ENCODE measurements around the gene FOXC2.

Gene FOXC2

GRCh38 chr16:86566601-86566965 lies at the start of gene FOXC2:
Gene FOXC2, plus strand, starts transcription at chr16:86566829. Its CDS starts 507 bp downstream, at chr16:86567336.
- Mint-ChIP-seq H3K9me3 (no peaks in the 10 kb centered on the region), H3K4me1 (peaks cover 13% of the 10 kb centered on the region), H3K4me3 (no peak within 1 kb of the TSS), H3K36me3 (ENCODE audit: low read depth) (peaks cover 2% of the 10 kb centered on the region), H3K27ac (no peak within 1 kb of the TSS), H3K27me3 (peaks cover 70% of the 10 kb centered on the region)
- ATAC-seq (no peak), DNase-seq (peak; percentile 55)

GRCh38 chr16:86517033-86517432 lies 49.6 kb upstream of the FOXC2 start:
- Mint-ChIP-seq H3K9me3 (no peaks in the 10 kb centered on the region), H3K27ac (no peak overlapping the region), H3K4me3 (no peak overlapping the region), H3K36me3 (ENCODE audit: low read depth) (no peaks in the 10 kb centered on the region), H3K4me1 (peaks cover 9% of the 10 kb centered on the region), H3K27me3 (peaks cover 69% of the 10 kb centered on the region)
- ATAC-seq (no peak), DNase-seq (no peak)

- no peak overlapping the region for H3K4me3 Mint-ChIP-seq
- peaks cover 65% of the 10 kb centered on the region for H3K27me3 Mint-ChIP-seq
- DNase-seq (peak; percentile 49), ATAC-seq (peak; percentile 52)
- H3K27ac Mint-ChIP-seq: no peak overlapping the region
- no peaks in the 10 kb centered on the region for H3K36me3 Mint-ChIP-seq (ENCODE audit: low read depth)
- H3K9me3 Mint-ChIP-seq: no peaks in the 10 kb centered on the region
- peaks cover 9% of the 10 kb centered on the region for H3K4me1 Mint-ChIP-seq
Observed at GRCh38 chr16:86517652-86518258, 48.9 kb upstream of the FOXC2 start.

GRCh38 chr16:86519007-86519648 lies 47.5 kb upstream of the FOXC2 start:
- DNase-seq: no peak
- Mint-ChIP-seq H3K36me3 (ENCODE audit: low read depth) (no peaks in the 10 kb centered on the region), H3K9me3 (no peaks in the 10 kb centered on the region), H3K27ac (no peak overlapping the region), H3K4me3 (no peak overlapping the region), H3K4me1 (peaks cover 3% of the 10 kb centered on the region), H3K27me3 (peaks cover 54% of the 10 kb centered on the region)
- ATAC-seq: no peak

- no peaks in the 10 kb centered on the region for H3K9me3 Mint-ChIP-seq
Observed at GRCh38 chr16:86519649-86520316, 46.8 kb upstream of the FOXC2 start.

GRCh38 chr16:86520317-86521210 lies 46.1 kb upstream of the FOXC2 start:
- no peak overlapping the region for H3K4me3 Mint-ChIP-seq

More at GRCh38 chr16:86519649-86520316, 46.8 kb upstream of the FOXC2 start:
- Mint-ChIP-seq H3K4me3 (no peak overlapping the region), H3K27me3 (peaks cover 47% of the 10 kb centered on the region), H3K36me3 (ENCODE audit: low read depth) (no peaks in the 10 kb centered on the region), H3K27ac (no peak overlapping the region), H3K4me1 (peaks cover 3% of the 10 kb centered on the region)
- ATAC-seq (no peak), DNase-seq (peak; percentile 63)

GRCh38 chr16:86521236-86522197 lies 45.1 kb upstream of the FOXC2 start:
- no peaks in the 10 kb centered on the region for H3K36me3 Mint-ChIP-seq (ENCODE audit: low read depth)
- H3K9me3 Mint-ChIP-seq: no peaks in the 10 kb centered on the region
- peaks cover 35% of the 10 kb centered on the region for H3K27me3 Mint-ChIP-seq
- H3K4me3 Mint-ChIP-seq: no peak overlapping the region
- ATAC-seq (no peak), DNase-seq (no peak)
- no peak overlapping the region for H3K27ac Mint-ChIP-seq
- peaks cover 3% of the 10 kb centered on the region for H3K4me1 Mint-ChIP-seq

More at GRCh38 chr16:86520317-86521210, 46.1 kb upstream of the FOXC2 start:
- no peak for DNase-seq
- H3K27ac Mint-ChIP-seq: no peak overlapping the region
- peaks cover 43% of the 10 kb centered on the region for H3K27me3 Mint-ChIP-seq
- H3K4me1 Mint-ChIP-seq: peaks cover 3% of the 10 kb centered on the region
- ATAC-seq: no peak
- H3K9me3 Mint-ChIP-seq: no peaks in the 10 kb centered on the region
- H3K36me3 Mint-ChIP-seq (ENCODE audit: low read depth): no peaks in the 10 kb centered on the region

- Mint-ChIP-seq H3K27me3 (peaks cover 25% of the 10 kb centered on the region), H3K27ac (no peak overlapping the region), H3K4me1 (peaks cover 3% of the 10 kb centered on the region), H3K36me3 (ENCODE audit: low read depth) (no peaks in the 10 kb centered on the region), H3K9me3 (no peaks in the 10 kb centered on the region), H3K4me3 (no peak overlapping the region)
- ATAC-seq (no peak), DNase-seq (no peak)
Observed at GRCh38 chr16:86522634-86523033, 44.0 kb upstream of the FOXC2 start.

GRCh38 chr16:86523166-86523740 lies 43.4 kb upstream of the FOXC2 start:
- Mint-ChIP-seq H3K9me3 (no peaks in the 10 kb centered on the region), H3K27me3 (peaks cover 22% of the 10 kb centered on the region), H3K27ac (no peak overlapping the region), H3K36me3 (ENCODE audit: low read depth) (no peaks in the 10 kb centered on the region), H3K4me1 (peaks cover 3% of the 10 kb centered on the region), H3K4me3 (no peak overlapping the region)
- DNase-seq (no peak), ATAC-seq (no peak)

- Mint-ChIP-seq H3K4me3 (no peak overlapping the region), H3K9me3 (no peaks in the 10 kb centered on the region), H3K27ac (no peak overlapping the region), H3K36me3 (ENCODE audit: low read depth) (peaks cover 3% of the 10 kb centered on the region), H3K4me1 (peaks cover 3% of the 10 kb centered on the region), H3K27me3 (peaks cover 16% of the 10 kb centered on the region)
- ATAC-seq (no peak), DNase-seq (no peak)
Observed at GRCh38 chr16:86524029-86524428, 42.6 kb upstream of the FOXC2 start.

GRCh38 chr16:86525696-86526095 lies 40.9 kb upstream of the FOXC2 start:
- Mint-ChIP-seq H3K27me3 (peaks cover 5% of the 10 kb centered on the region), H3K27ac (no peak overlapping the region), H3K9me3 (no peaks in the 10 kb centered on the region), H3K4me3 (no peak overlapping the region), H3K36me3 (ENCODE audit: low read depth) (peaks cover 8% of the 10 kb centered on the region), H3K4me1 (no peaks in the 10 kb centered on the region)
- ATAC-seq: no peak
- DNase-seq: no peak

GRCh38 chr16:86527366-86527765 lies 39.3 kb upstream of the FOXC2 start:
- Mint-ChIP-seq H3K4me1 (no peaks in the 10 kb centered on the region), H3K36me3 (ENCODE audit: low read depth) (peaks cover 8% of the 10 kb centered on the region), H3K4me3 (no peak overlapping the region), H3K27ac (no peak overlapping the region), H3K27me3 (no peaks in the 10 kb centered on the region), H3K9me3 (no peaks in the 10 kb centered on the region)
- DNase-seq (no peak), ATAC-seq (no peak)

All from activated naive CD8-positive, alpha-beta T cell treated with anti-CD3 and anti-CD28 coated beads, Interleukin-2, amount 50 U/mL, for 24 hours (primary cell).